IMR-90 (cell line): ENCODE data around the gene BCAS4. TPM values are rescaled to one million over a fixed set of nuclear protein-coding genes. Genes with fewer than 3 reads are reported as not detected.

Experiments
- ATAC-seq: fragments of 200-7000 bp; cut with Tn5 transposase; 2 replicates; pipeline ENCODE4 v1.9.1; 2020; ENCODE audit warnings: low read depth, mild to moderate bottlenecking, moderate library complexity
- BruUV-seq: library from RNA; stranded (reverse); fragments of 400-500 nt; replicated peaks from 2 replicates; lab custom pipeline; 2021; lab: Mats Ljungman, UMichigan
- CTCF ChIA-PET: fragments of 300-600 bp; formaldehyde crosslinking; extraction: SDS; loops from one replicate; lab custom pipeline; 2021; ENCODE audit warnings: antibody characterized with exemption; lab: Yijun Ruan, JAX
- POLR2A ChIA-PET: fragments of 300-600 bp; sonication (Branson Sonifier 250); formaldehyde crosslinking; loops from one replicate; lab custom pipeline; 2022; ENCODE audit warnings: antibody characterized with exemption; ENCODE audit not compliant: unreplicated experiment; lab: Charles Lee
- DNase-seq: peaks from one replicate; pipeline ENCODE4 v3.0.0; 2013
- H2AFZ ChIP-seq: replicated peaks from 2 replicates; pipeline ENCODE3; 2013; ENCODE audit warnings: low read length, mild to moderate bottlenecking; ENCODE audit not compliant: poor library complexity
- H2AK5ac ChIP-seq: 2 replicates; pipeline ENCODE4 v1.6.1; 2013; ENCODE audit warnings: low read depth, low read length, inconsistent platforms
- H2AK9ac ChIP-seq: replicated peaks from 2 replicates; pipeline ENCODE3; 2013; ENCODE audit warnings: mild to moderate bottlenecking, low read depth, low read length, moderate library complexity; ENCODE audit not compliant: poor library complexity
- H2BK120ac ChIP-seq: 2 replicates; pipeline ENCODE4 v1.6.1; 2013; ENCODE audit warnings: low read depth, low read length, inconsistent platforms
- H2BK15ac ChIP-seq: 3 replicates; pipeline ENCODE4 v1.6.1; 2013; ENCODE audit warnings: low read depth, low read length, inconsistent platforms
- H2BK20ac ChIP-seq: 2 replicates; pipeline ENCODE4 v1.6.1; 2013; ENCODE audit warnings: low read depth, mild to moderate bottlenecking, inconsistent platforms, low read length, moderate library complexity
- H2BK5ac ChIP-seq: 2 replicates; pipeline ENCODE4 v1.6.1; 2013; ENCODE audit warnings: mild to moderate bottlenecking, low read depth, low read length, inconsistent platforms; ENCODE audit not compliant: poor library complexity, severe bottlenecking
- H3K14ac ChIP-seq: replicated peaks from 2 replicates; pipeline ENCODE4 v1.6.1; 2013; ENCODE audit warnings: low read depth, low read length, inconsistent platforms
- H3K18ac ChIP-seq: 2 replicates; pipeline ENCODE4 v1.6.1; 2013; ENCODE audit warnings: low read depth, low read length, control low read depth
- H3K23ac ChIP-seq: 2 replicates; pipeline ENCODE4 v1.6.1; 2013; ENCODE audit warnings: low read depth, low read length, inconsistent platforms
- H3K27ac ChIP-seq: 2 replicates; pipeline ENCODE4 v1.5.1; 2013; ENCODE audit warnings: mild to moderate bottlenecking, control low read depth, low read length; ENCODE audit not compliant: insufficient read depth
- H3K27me3 ChIP-seq: 2 replicates; pipeline ENCODE4 v1.6.1; 2013; ENCODE audit warnings: low read length; ENCODE audit not compliant: control insufficient read depth, insufficient read depth
- H3K36me3 ChIP-seq: 2 replicates; pipeline ENCODE4 v1.6.1; 2013; ENCODE audit warnings: low read length, mixed read lengths; ENCODE audit not compliant: control insufficient read depth, insufficient read depth
- H3K4ac ChIP-seq: 2 replicates; pipeline ENCODE4 v1.6.1; 2013; ENCODE audit warnings: low read depth, low read length, inconsistent platforms
- H3K4me1 ChIP-seq: 2 replicates; pipeline ENCODE4 v1.6.1; 2013; ENCODE audit warnings: low read length, mixed read lengths; ENCODE audit not compliant: control insufficient read depth, insufficient read depth
- H3K4me2 ChIP-seq: 2 replicates; pipeline ENCODE4 v1.6.1; 2013; ENCODE audit warnings: low read depth, mild to moderate bottlenecking, control low read depth, low read length, moderate library complexity
- H3K4me3 ChIP-seq: 2 replicates; pipeline ENCODE4 v1.5.1; 2013; ENCODE audit warnings: low read depth, mild to moderate bottlenecking, control low read depth, low read length, moderate library complexity; ENCODE audit not compliant: insufficient read depth
- H3K56ac ChIP-seq: 2 replicates; pipeline ENCODE4 v1.6.1; 2013; ENCODE audit warnings: low read length, inconsistent platforms; ENCODE audit not compliant: insufficient read depth; ENCODE audit errors: extremely low read depth
- H3K79me1 ChIP-seq, 2 experiments: 2 replicates each; pipeline ENCODE4 v1.6.1; 2013; ENCODE audit warnings: low read length in 2 of 2, inconsistent platforms in 1 of 2, low read depth in 1 of 2
- H3K9ac ChIP-seq: 2 replicates; pipeline ENCODE4 v1.6.1; 2013; ENCODE audit warnings: low read depth, low read length, control low read depth
- H3K9me1 ChIP-seq: 2 replicates; pipeline ENCODE4 v1.6.1; 2013; ENCODE audit warnings: low read length, inconsistent platforms; ENCODE audit not compliant: insufficient read depth
- H3K9me3 ChIP-seq: 2 replicates; pipeline ENCODE4 v1.6.1; 2013; ENCODE audit warnings: low read length; ENCODE audit not compliant: control insufficient read depth, insufficient read depth
- H4K20me1 ChIP-seq: 2 replicates; pipeline ENCODE4 v1.6.1; 2013; ENCODE audit warnings: low read length, inconsistent platforms; ENCODE audit not compliant: insufficient read depth
- H4K5ac ChIP-seq: 2 replicates; pipeline ENCODE4 v1.6.1; 2013; ENCODE audit warnings: mild to moderate bottlenecking, low read depth, low read length, control low read depth
- H4K8ac ChIP-seq, 2 experiments: 2 replicates each; pipeline ENCODE4 v1.6.1; 2013; ENCODE audit warnings: low read depth in 2 of 2, low read length in 2 of 2, control low read depth in 1 of 2, inconsistent platforms in 1 of 2
- H4K91ac ChIP-seq: 2 replicates; pipeline ENCODE4 v1.6.1; 2013; ENCODE audit warnings: low read depth, low read length, inconsistent platforms; ENCODE audit not compliant: insufficient read depth
- CTCF ChIP-seq: conservative IDR thresholded peaks from 2 replicates; pipeline ENCODE4 v1.5.1; 2012; ENCODE audit warnings: mild to moderate bottlenecking, low read depth, low read length, improper control_type of control experiment
- RAD21 ChIP-seq: IDR thresholded peaks from 2 replicates; pipeline ENCODE4 v1.6.1; 2012; ENCODE audit warnings: low read length, improper control_type of control experiment
- RCOR1 ChIP-seq: IDR thresholded peaks from 2 replicates; pipeline ENCODE4 v1.6.1; 2012; ENCODE audit warnings: mild to moderate bottlenecking, low read length, improper control_type of control experiment; ENCODE audit not compliant: insufficient replicate concordance
- SMC3 ChIP-seq: fragments of 150-350 bp; IDR thresholded peaks from 2 replicates; pipeline ENCODE4 v1.6.1; 2016; ENCODE audit warnings: low read depth, mild to moderate bottlenecking, antibody characterized with exemption, low read length, moderate library complexity
- WGBS, 2 experiments: methylation state at CpG; one replicate each; pipeline versions ENCODE4 v1.1.5 to v1.1.7; 2013; ENCODE audit warnings: missing lambda C conversion rate in 2 of 2; ENCODE audit not compliant: insufficient read length in 1 of 2; ENCODE audit errors: extremely low coverage in 2 of 2; 5-methylcytosine and 5-hydroxymethylcytosine counted together
- dilution Hi-C: fragments of 300-500 bp; cut with HindIII; formaldehyde crosslinking; loops from one replicate; pipeline ENCODE4 v1.14.3; 2018; ENCODE audit warnings: low sequenced_read_pairs; ENCODE audit not compliant: unreplicated experiment
- in situ Hi-C: fragments of 300-500 bp; cut with MboI; formaldehyde crosslinking; loops from 3 replicates; pipeline ENCODE4 v1.14.3; 2019; ENCODE audit warnings: low sequenced_read_pairs, inconsistent platforms, mixed read lengths
- intact Hi-C: fragments of 100-400 bp; cut with micrococcal nuclease; formaldehyde crosslinking; loops from 2 replicates; pipeline ENCODE4 v1.10.0; 2022
- polyA plus RNA-seq, 3 experiments: library from polyadenylated mRNA; depleted of rRNA; stranded (reverse); fragments of >200 nt; gene quantifications; 2 replicates each; pipeline ENCODE4 v1.2.3, GENCODE V29; 2012; ENCODE audit warnings: low replicate concordance in 1 of 3
- total RNA-seq: library from RNA; depleted of rRNA; stranded (reverse); fragments of >200 nt; gene quantifications from 2 replicates; pipeline ENCODE4 v1.2.3, GENCODE V29; 2012

The BCAS4 gene
- total and polyA plus RNA-seq, 2 of the 4 experiments (the other 2 are of a cell fraction) = 42.7 to 47.5 TPM

DNA sequence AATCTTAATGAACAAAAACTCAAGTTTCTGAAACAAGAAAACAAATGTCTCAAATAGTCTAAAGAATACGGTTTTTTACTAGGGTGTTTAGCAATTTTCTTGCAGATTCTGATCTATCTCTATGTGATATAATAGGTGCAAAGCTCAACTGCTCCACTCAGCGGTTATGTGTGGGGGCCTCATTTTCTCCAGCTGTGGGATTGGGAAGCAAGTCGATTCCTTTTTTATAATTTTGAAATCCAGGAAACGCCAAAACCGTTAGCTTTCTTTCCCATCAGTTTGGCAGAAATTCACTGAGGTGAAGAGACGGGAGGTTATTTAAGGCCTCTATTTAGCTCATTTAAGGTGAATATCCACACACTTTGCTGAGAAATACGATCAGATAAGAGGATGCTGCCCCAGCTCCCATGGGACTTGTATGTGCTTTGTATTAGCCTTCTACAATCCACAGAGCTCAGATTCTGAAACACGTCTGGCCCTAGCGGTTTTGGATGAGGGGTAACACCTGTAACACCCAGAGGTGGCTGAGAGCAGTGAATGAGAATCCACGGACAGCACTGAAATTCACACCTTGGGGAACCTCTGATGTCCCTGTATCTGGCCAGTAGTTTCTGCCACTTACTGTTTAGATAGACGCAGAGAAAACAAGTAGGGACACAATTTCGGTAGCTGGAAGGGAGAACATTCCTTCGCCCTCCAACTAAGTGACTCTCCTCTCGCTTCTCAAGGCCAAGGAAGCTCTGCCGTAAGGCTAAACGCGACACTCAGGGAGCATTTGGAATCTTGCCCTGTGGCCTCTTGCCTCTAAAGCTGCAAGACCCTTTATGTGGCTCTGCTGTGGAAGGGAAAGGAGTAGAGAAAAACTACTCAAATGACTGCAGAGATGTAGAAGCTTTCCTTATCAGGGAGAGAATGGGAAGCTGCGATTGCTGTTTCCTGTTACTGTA lies 6.5 kb upstream of the BCAS4 start:
- in situ Hi-C loops = loop anchor here (10.0 kb wide), 1 partner anchor 604 kb away; no protein-coding TSS in a partner anchor

More for the DNA sequence above, 6.5 kb upstream of the BCAS4 start:
- no TSS peak for BruUV-seq
- Histone ChIP-seq H2AFZ (peak overlapping the region; percentile 86), H3K79me1 (no peaks in the 10 kb centered on the region; a peak in 1 of 4 replicates), H3K4me1 (peaks cover 15% of the 10 kb centered on the region), H4K8ac (peak overlapping the region; percentile 30 to 71; a peak in 3 of 4 replicates), H3K14ac (peak overlapping the region; percentile 51), H2AK5ac (peak overlapping the region; percentile 2; the same call in 1 of the 2 replicates), H3K36me3 (no peaks in the 10 kb centered on the region), H3K9ac (peak overlapping the region; percentile 20; the same call in 1 of the 2 replicates), H2AK9ac (no peak overlapping the region), H2BK5ac (no peak overlapping the region), H3K4ac (peak overlapping the region; percentile 33; the same call in 1 of the 2 replicates), H3K27ac (no peak overlapping the region; the same call in 1 of the 2 replicates), H4K20me1 (no peaks in the 10 kb centered on the region), H2BK15ac (peak overlapping the region; percentile 30; the same call in 1 of the 3 replicates), H4K91ac (peak overlapping the region; percentile 58), H3K9me3 (no peaks in the 10 kb centered on the region), H3K4me3 (no peak overlapping the region), H3K4me2 (peak overlapping the region; percentile 18; the same call in 1 of the 2 replicates), H3K9me1 (peaks cover 4% of the 10 kb centered on the region), H3K18ac (peak overlapping the region; percentile 62), H2BK20ac (peak overlapping the region; percentile 47), H3K56ac (no peak overlapping the region), H3K23ac (peak overlapping the region; percentile 23; the same call in 1 of the 2 replicates), H3K27me3 (no peaks in the 10 kb centered on the region), H2BK120ac (peak overlapping the region; percentile 63), H4K5ac (peak overlapping the region; percentile 92)
- intact Hi-C loops = loop anchor here (1.0 kb wide), 1 partner anchor 602 kb away; no protein-coding TSS in a partner anchor
- WGBS, 2 experiments = 60% methylated on average over 2 of the region's 18 CpGs; no CpG with 5 or more reads in 1 of the 2 experiments
- ATAC-seq (0 out of 2 replicates have a peak, but pooled peaks have one; percentile 18), DNase-seq (peak; percentile 68)
- dilution Hi-C loops = no loop called here
- TF ChIP-seq CTCF (peak; percentile 63), RAD21 (peak; percentile 62), RCOR1 (no peak), SMC3 (peak; percentile 51)
- ChIA-PET CTCF (interaction anchor here (0.8 to 1.3 kb wide), 4 partner anchors 11 to 270 kb away, joined by 3 to 8 read pairs (median 3); partner anchors contain the start of gene ADNP), POLR2A (interaction anchor here (0.7 to 0.9 kb wide), 2 partner anchors 9 to 14 kb away, joined by 4 to 9 read pairs; no protein-coding TSS in a partner anchor)
